Mesendoderm (in vitro differentiated cells): ENCODE measurements around the gene FBN2.

ENCODE experiments used
- DNase-seq: peaks from one replicate; pipeline ENCODE4 v3.0.0; 2013
- H2AK5ac ChIP-seq: 2 replicates; pipeline ENCODE4 v1.6.1; 2013; ENCODE audit warnings: low read length, inconsistent platforms
- H2BK120ac ChIP-seq: 2 replicates; pipeline ENCODE4 v1.6.1; 2013; ENCODE audit warnings: low read depth, mild to moderate bottlenecking, low read length, moderate library complexity, mixed read lengths
- H2BK15ac ChIP-seq: replicated peaks from 2 replicates; pipeline ENCODE4 v1.6.1; 2013; ENCODE audit warnings: low read depth, mild to moderate bottlenecking, moderate library complexity
- H2BK5ac ChIP-seq: 2 replicates; pipeline ENCODE4 v1.6.1; 2013; ENCODE audit warnings: low read length, inconsistent platforms
- H3K18ac ChIP-seq: 2 replicates; pipeline ENCODE4 v1.6.1; 2013; ENCODE audit warnings: mild to moderate bottlenecking, low read length, mixed read lengths
- H3K23ac ChIP-seq: one replicate; pipeline ENCODE4 v1.6.1; 2013; ENCODE audit warnings: low read length
- H3K27ac ChIP-seq: 2 replicates; pipeline ENCODE4 v1.5.1; 2013; ENCODE audit warnings: low read depth, mild to moderate bottlenecking, inconsistent platforms, low read length, moderate library complexity
- H3K27me3 ChIP-seq: 2 replicates; pipeline ENCODE4 v1.6.1; 2013; ENCODE audit warnings: low read length, control low read depth, mild to moderate bottlenecking, inconsistent platforms; ENCODE audit not compliant: insufficient read depth, poor library complexity
- H3K36me3 ChIP-seq: 2 replicates; pipeline ENCODE4 v1.6.1; 2013; ENCODE audit warnings: low read length, inconsistent platforms; ENCODE audit not compliant: control insufficient read depth, insufficient read depth
- H3K4ac ChIP-seq: one replicate; pipeline ENCODE4 v1.6.1; 2013; ENCODE audit warnings: low read depth, mild to moderate bottlenecking, low read length, moderate library complexity
- H3K4me1 ChIP-seq: 2 replicates; pipeline ENCODE4 v1.6.1; 2013; ENCODE audit warnings: low read depth, low read length, inconsistent platforms; ENCODE audit not compliant: control insufficient read depth
- H3K4me2 ChIP-seq: 2 replicates; pipeline ENCODE4 v1.6.1; 2013; ENCODE audit warnings: low read length
- H3K4me3 ChIP-seq: 2 replicates; pipeline ENCODE4 v1.5.1; 2013; ENCODE audit warnings: mild to moderate bottlenecking, low read length
- H3K56ac ChIP-seq: one replicate; pipeline ENCODE4 v1.6.1; 2013; ENCODE audit warnings: low read length
- H3K79me1 ChIP-seq: 2 replicates; pipeline ENCODE4 v1.6.1; 2013; ENCODE audit warnings: low read length, inconsistent platforms
- H3K79me2 ChIP-seq: 2 replicates; pipeline ENCODE4 v1.6.1; 2013; ENCODE audit warnings: mild to moderate bottlenecking, low read length; ENCODE audit not compliant: control insufficient read depth, insufficient read depth
- H3K9ac ChIP-seq: 2 replicates; pipeline ENCODE4 v1.6.1; 2013; ENCODE audit warnings: low read length, inconsistent platforms
- H4K5ac ChIP-seq: one replicate; pipeline ENCODE4 v1.6.1; 2013; ENCODE audit warnings: low read length
- H4K8ac ChIP-seq: one replicate; pipeline ENCODE4 v1.6.1; 2013; ENCODE audit warnings: low read depth, mild to moderate bottlenecking, control low read depth, low read length, moderate library complexity
- WGBS: extraction: QIAGEN DNeasy Blood & Tissue Kit; methylation state at CpG from one replicate; pipeline ENCODE4 v1.1.7; 2013; ENCODE audit warnings: low lambda C conversion rate, missing lambda C conversion rate; ENCODE audit not compliant: insufficient coverage; ENCODE audit errors: extremely low coverage; 5-methylcytosine and 5-hydroxymethylcytosine counted together

FBN2 gene

GRCh38 chr5:128551476-128551875, 13.4 kb upstream of the FBN2 start:
- Histone ChIP-seq H3K9ac (no peak overlapping the region), H3K79me1 (no peaks in the 10 kb centered on the region), H3K36me3 (no peaks in the 10 kb centered on the region), H3K4me3 (no peak overlapping the region), H3K4me2 (no peak overlapping the region), H2AK5ac (peak overlapping the region; percentile 77), H2BK5ac (peak overlapping the region; percentile 95), H3K56ac (peak overlapping the region; percentile 75), H2BK15ac (no peak overlapping the region), H2BK120ac (no peak overlapping the region), H3K27me3 (no peaks in the 10 kb centered on the region), H3K79me2 (no peaks in the 10 kb centered on the region), H3K4ac (peak overlapping the region; percentile 41), H3K27ac (no peak overlapping the region), H4K5ac (no peak overlapping the region), H3K18ac (peak overlapping the region; percentile 42), H4K8ac (no peak overlapping the region), H3K23ac (no peak overlapping the region), H3K4me1 (peaks cover 10% of the 10 kb centered on the region)
- no CpG with 5 or more reads among the region's 1 CpG for WGBS
- DNase-seq, result no peak

- Histone ChIP-seq H3K79me1 (no peaks in the 10 kb centered on the region), H4K8ac (no peak overlapping the region), H3K23ac (no peak overlapping the region), H3K79me2 (no peaks in the 10 kb centered on the region), H3K4ac (no peak overlapping the region), H2BK5ac (no peak overlapping the region), H3K4me2 (no peak overlapping the region), H3K27me3 (no peaks in the 10 kb centered on the region), H3K18ac (no peak overlapping the region), H2AK5ac (no peak overlapping the region), H3K56ac (no peak overlapping the region), H3K4me1 (peaks cover 10% of the 10 kb centered on the region), H4K5ac (no peak overlapping the region), H3K9ac (no peak overlapping the region), H3K27ac (no peak overlapping the region), H2BK120ac (no peak overlapping the region), H2BK15ac (no peak overlapping the region), H3K4me3 (no peak overlapping the region), H3K36me3 (no peaks in the 10 kb centered on the region)
- no peak for DNase-seq
Measured at GRCh38 chr5:128549496-128549895, 11.5 kb upstream of the FBN2 start.

GRCh38 chr5:128546658-128547281, 8.7 kb upstream of the FBN2 start:
- peak overlapping the region; percentile 9 for H3K56ac ChIP-seq
- H2BK5ac ChIP-seq, result peak overlapping the region; percentile 10
- no peaks in the 10 kb centered on the region for H3K36me3 ChIP-seq
- H2BK15ac ChIP-seq, result no peak overlapping the region
- H3K79me2 ChIP-seq, result no peaks in the 10 kb centered on the region
- H3K27ac ChIP-seq, result peak overlapping the region; percentile 49
- H3K79me1 ChIP-seq, result no peaks in the 10 kb centered on the region
- H3K4me1 ChIP-seq, result peaks cover 10% of the 10 kb centered on the region
- no peak overlapping the region for H3K9ac ChIP-seq
- H2AK5ac ChIP-seq, result no peak overlapping the region
- H3K4me2 ChIP-seq, result no peak overlapping the region
- no CpG with 5 or more reads among the region's 5 CpGs for WGBS
- no peak overlapping the region for H3K23ac ChIP-seq
- no peak overlapping the region for H2BK120ac ChIP-seq
- no peak overlapping the region for H3K4me3 ChIP-seq
- H3K27me3 ChIP-seq, result no peaks in the 10 kb centered on the region
- DNase-seq, result peak; percentile 97
- no peak overlapping the region for H3K18ac ChIP-seq
- no peak overlapping the region for H4K8ac ChIP-seq
- no peak overlapping the region for H4K5ac ChIP-seq
- no peak overlapping the region for H3K4ac ChIP-seq

GRCh38 chr5:128541385-128541784, 3.3 kb upstream of the FBN2 start:
- no peak overlapping the region for H3K4me2 ChIP-seq
- H2BK5ac ChIP-seq, result no peak overlapping the region
- no peak overlapping the region for H4K5ac ChIP-seq
- no peak overlapping the region for H3K23ac ChIP-seq
- no peak overlapping the region for H3K4ac ChIP-seq
- H3K4me1 ChIP-seq, result no peaks in the 10 kb centered on the region
- no peaks in the 10 kb centered on the region for H3K79me1 ChIP-seq
- no peak overlapping the region for H2BK120ac ChIP-seq
- H3K18ac ChIP-seq, result no peak overlapping the region
- H3K56ac ChIP-seq, result no peak overlapping the region
- no peaks in the 10 kb centered on the region for H3K27me3 ChIP-seq
- no peaks in the 10 kb centered on the region for H3K36me3 ChIP-seq
- no peak overlapping the region for H2AK5ac ChIP-seq
- no peak overlapping the region for H3K9ac ChIP-seq
- H4K8ac ChIP-seq, result no peak overlapping the region
- no peak overlapping the region for H3K4me3 ChIP-seq
- no peak overlapping the region for H3K27ac ChIP-seq
- H3K79me2 ChIP-seq, result peaks cover 12% of the 10 kb centered on the region
- no peak for DNase-seq
- no peak overlapping the region for H2BK15ac ChIP-seq
- WGBS, result no CpG with 5 or more reads among the region's 3 CpGs

GRCh38 chr5:128539038-128539429, 989 bp upstream of the FBN2 start:
- Histone ChIP-seq H3K4me1 (peaks cover 2% of the 10 kb centered on the region), H3K36me3 (peaks cover 3% of the 10 kb centered on the region), H3K4me2 (peak overlapping the region; percentile 21), H3K56ac (peak overlapping the region; percentile 81), H3K4ac (peak overlapping the region; percentile 92), H2AK5ac (no peak overlapping the region), H3K79me2 (peaks cover 26% of the 10 kb centered on the region), H2BK5ac (peak overlapping the region; percentile 66), H3K23ac (no peak overlapping the region), H3K27me3 (no peaks in the 10 kb centered on the region), H2BK15ac (peak overlapping the region; percentile 37), H3K79me1 (peaks cover 3% of the 10 kb centered on the region), H4K8ac (no peak overlapping the region), H3K18ac (peak overlapping the region; percentile 91), H4K5ac (no peak overlapping the region), H3K27ac (peak overlapping the region; percentile 90), H3K4me3 (peak overlapping the region; percentile 10), H3K9ac (peak overlapping the region; percentile 66), H2BK120ac (peak overlapping the region; percentile 56)
- no CpG with 5 or more reads among the region's 20 CpGs for WGBS
- peak; percentile 95 for DNase-seq
